Fibroblast of lung (primary cell): Measurements from ENCODE around the gene EML4. TPM values are rescaled to one million over a fixed set of nuclear protein-coding genes. Genes with fewer than 3 reads are reported as not detected.

ENCODE experiments used
- DNase-seq, 2 donors: peaks; one replicate each; pipeline versions ENCODE4 v3.0.0 to v3.0.0-alpha.2; 2010; ENCODE audit warnings: low read depth in 2 of 2
- H2AFZ ChIP-seq: 2 replicates; pipeline ENCODE4 v1.5.1; 2012; ENCODE audit warnings: low read length, control low read depth, inconsistent platforms
- H3K27ac ChIP-seq: 2 replicates; pipeline ENCODE4 v1.5.1; 2011; ENCODE audit warnings: low read length, control low read depth; ENCODE audit not compliant: insufficient read depth
- H3K27me3 ChIP-seq: 2 replicates; pipeline ENCODE4 v1.5.1; 2011; ENCODE audit warnings: mild to moderate bottlenecking, low read length; ENCODE audit not compliant: control insufficient read depth, insufficient read depth
- H3K36me3 ChIP-seq: 2 replicates; pipeline ENCODE4 v1.5.1; 2011; ENCODE audit warnings: low read length; ENCODE audit not compliant: control insufficient read depth, insufficient read depth
- H3K4me1 ChIP-seq: 2 replicates; pipeline ENCODE4 v1.5.1; 2011; ENCODE audit warnings: low read length; ENCODE audit not compliant: control insufficient read depth, insufficient read depth; ENCODE audit errors: extremely low read depth
- H3K4me2 ChIP-seq: 2 replicates; pipeline ENCODE4 v1.5.1; 2011; ENCODE audit warnings: low read length, control low read depth; ENCODE audit not compliant: insufficient read depth; ENCODE audit errors: extremely low read depth
- H3K4me3 ChIP-seq, 4 experiments: fragments of 200-600 bp in 1 of 4; sonication (generic) in 1 of 4; replicated peaks in 1 of 4; 2 replicates each; pipeline ENCODE4 v1.5.1; 2011 to 2016; ENCODE audit warnings: low read length in 4 of 4, low read depth in 3 of 4, mild to moderate bottlenecking in 3 of 4, control low read depth in 2 of 4, inconsistent platforms in 1 of 4, mixed read lengths in 1 of 4; ENCODE audit not compliant: insufficient read depth in 1 of 4; ENCODE audit errors: control extremely low read depth in 1 of 4
- H3K79me2 ChIP-seq: 2 replicates; pipeline ENCODE4 v1.5.1; 2012; ENCODE audit warnings: mild to moderate bottlenecking, low read length, inconsistent platforms; ENCODE audit not compliant: control insufficient read depth, insufficient read depth
- H3K9ac ChIP-seq: 2 replicates; pipeline ENCODE4 v1.5.1; 2011; ENCODE audit warnings: mild to moderate bottlenecking, low read length, control low read depth; ENCODE audit not compliant: insufficient read depth
- H3K9me3 ChIP-seq: 2 replicates; pipeline ENCODE4 v1.5.1; 2012; ENCODE audit warnings: low read depth, low read length; ENCODE audit not compliant: control insufficient read depth, insufficient read depth
- H4K20me1 ChIP-seq: 2 replicates; pipeline ENCODE4 v1.5.1; 2011; ENCODE audit warnings: low read length; ENCODE audit not compliant: control insufficient read depth, insufficient read depth; ENCODE audit errors: extremely low read depth
- CTCF ChIP-seq, 2 donors: IDR thresholded peaks in 1 of 2; conservative IDR thresholded peaks in 1 of 2; 1 replicate in 1 of 2; 2 replicates in 1 of 2; pipeline ENCODE4 v1.5.1; 2011 to 2012; ENCODE audit warnings: low read length in 2 of 2, control low read depth in 1 of 2, inconsistent platforms in 1 of 2, low read depth in 1 of 2, mild to moderate bottlenecking in 1 of 2
- EZH2 ChIP-seq: IDR thresholded peaks from 2 replicates; pipeline ENCODE4 v1.5.1; 2012; ENCODE audit warnings: low read length, control low read depth, mild to moderate bottlenecking; ENCODE audit errors: missing control alignments
- polyA plus RNA-seq, 2 donors: library from polyadenylated mRNA; depleted of rRNA in 1 of 2; stranded (reverse) in 1 of 2; unstranded in 1 of 2; fragments of >200 nt; gene quantifications; 2 replicates each; pipeline ENCODE4 v1.2.1, GENCODE V29; 2011 to 2012; ENCODE audit warnings: missing spikeins in 1 of 2
- total RNA-seq: library from RNA; depleted of rRNA; stranded (reverse); fragments of >200 nt; gene quantifications from 2 replicates; pipeline ENCODE4 v1.2.1, GENCODE V29; 2014

Gene EML4
- total and polyA plus RNA-seq, 2 donors (not counting 1 experiment from before 2014, with no cell fraction given), result 49.5 to 62.7 TPM

- H4K20me1 ChIP-seq, result no peaks in the 10 kb centered on the region
- H3K27me3 ChIP-seq, result no peaks in the 10 kb centered on the region
- no peak overlapping the region for H3K9ac ChIP-seq
- no peak overlapping the region for H3K4me2 ChIP-seq
- no peak overlapping the region for H2AFZ ChIP-seq
- H3K4me1 ChIP-seq, result peaks cover 7% of the 10 kb centered on the region
- no peak overlapping the region for H3K4me3 ChIP-seq
- H3K9me3 ChIP-seq, result no peaks in the 10 kb centered on the region
- TF ChIP-seq EZH2 (no peak), CTCF (conservative IDR thresholded peaks at IDR 0.05 in 1 of 2, IDR thresholded peaks at IDR 0.05 in 1 of 2; ENCODE audit: low read depth in 1 of 2, low read length in 2 of 2) (no peak)
- H3K27ac ChIP-seq, result no peak overlapping the region
- no peaks in the 10 kb centered on the region for H3K79me2 ChIP-seq
- no peak for DNase-seq
- H3K36me3 ChIP-seq, result peaks cover 4% of the 10 kb centered on the region
Measured at GRCh38 chr2:42312106-42312505, 143.0 kb downstream of the EML4 start.

- no peaks in the 10 kb centered on the region for H3K9me3 ChIP-seq
- no peak overlapping the region for H2AFZ ChIP-seq
- no peaks in the 10 kb centered on the region for H3K79me2 ChIP-seq
- peak; percentile 90 to 93 for DNase-seq
- H3K9ac ChIP-seq, result no peak overlapping the region
- no peaks in the 10 kb centered on the region for H3K27me3 ChIP-seq
- H3K4me3 ChIP-seq, result no peak overlapping the region
- H3K4me1 ChIP-seq, result peaks cover 7% of the 10 kb centered on the region
- peak overlapping the region; percentile 4 for H3K4me2 ChIP-seq
- no peaks in the 10 kb centered on the region for H4K20me1 ChIP-seq
- no peak for TF ChIP-seq EZH2
- TF ChIP-seq CTCF (conservative IDR thresholded peaks at IDR 0.05 in 1 of 2, IDR thresholded peaks at IDR 0.05 in 1 of 2; ENCODE audit: low read depth in 1 of 2, low read length in 2 of 2), result no peak
- H3K27ac ChIP-seq, result peak overlapping the region; percentile 79
- peaks cover 2% of the 10 kb centered on the region for H3K36me3 ChIP-seq
Measured at GRCh38 chr2:42314892-42315468, 145.8 kb downstream of the EML4 start.

GRCh38 chr2:42315844-42316470, 146.8 kb downstream of the EML4 start:
- H3K4me3 ChIP-seq, result no peak overlapping the region
- H4K20me1 ChIP-seq, result no peaks in the 10 kb centered on the region
- H2AFZ ChIP-seq, result no peak overlapping the region
- no peak overlapping the region for H3K9ac ChIP-seq
- peaks cover 2% of the 10 kb centered on the region for H3K36me3 ChIP-seq
- no peak overlapping the region for H3K4me2 ChIP-seq
- H3K9me3 ChIP-seq, result no peaks in the 10 kb centered on the region
- no peaks in the 10 kb centered on the region for H3K27me3 ChIP-seq
- H3K79me2 ChIP-seq, result no peaks in the 10 kb centered on the region
- peak overlapping the region; percentile 79 for H3K27ac ChIP-seq
- peaks cover 7% of the 10 kb centered on the region for H3K4me1 ChIP-seq
- no peak for DNase-seq
- TF ChIP-seq CTCF (conservative IDR thresholded peaks at IDR 0.05 in 1 of 2, IDR thresholded peaks at IDR 0.05 in 1 of 2; ENCODE audit: low read depth in 1 of 2, low read length in 2 of 2), result no peak
- TF ChIP-seq EZH2, result no peak
